Parathyroid adenoma (tissue), 2 donors: Measurements from ENCODE around the gene CSF2.

Experiments
- H2AFZ ChIP-seq: fragments of 300-600 bp; sonication (generic); one replicate; pipeline ENCODE4 v1.7.0; 2017; ENCODE audit warnings: antibody characterized with exemption, mild to moderate bottlenecking
- H3K27ac ChIP-seq: fragments of 300-600 bp; sonication (generic); one replicate; pipeline ENCODE4 v1.7.0; 2017
- H3K27me3 ChIP-seq: fragments of 300-600 bp; sonication (generic); one replicate; pipeline ENCODE4 v1.7.0; 2017; ENCODE audit warnings: low read length; ENCODE audit not compliant: control insufficient read depth, insufficient read depth
- H3K36me3 ChIP-seq: fragments of 300-600 bp; sonication (generic); one replicate; pipeline ENCODE4 v1.7.0; 2017; ENCODE audit warnings: low read length; ENCODE audit not compliant: control insufficient read depth, insufficient read depth
- H3K4me1 ChIP-seq: fragments of 300-600 bp; sonication (generic); one replicate; pipeline ENCODE4 v1.7.0; 2017; ENCODE audit warnings: control low read depth
- H3K4me2 ChIP-seq: fragments of 300-600 bp; sonication (generic); one replicate; pipeline ENCODE4 v1.7.0; 2017; ENCODE audit warnings: low read length
- H3K4me3 ChIP-seq: fragments of 300-600 bp; sonication (generic); one replicate; pipeline ENCODE4 v1.7.0; 2017; ENCODE audit warnings: low read depth, low read length
- H3K79me2 ChIP-seq: fragments of 300-600 bp; sonication (generic); one replicate; pipeline ENCODE4 v1.7.0; 2017; ENCODE audit warnings: control low read depth
- H3K9ac ChIP-seq: fragments of 300-600 bp; sonication (generic); one replicate; pipeline ENCODE4 v1.7.0; 2017; ENCODE audit warnings: mild to moderate bottlenecking
- H3K9me3 ChIP-seq: fragments of 300-600 bp; sonication (generic); one replicate; pipeline ENCODE4 v1.7.0; 2017; ENCODE audit warnings: low read length; ENCODE audit not compliant: control insufficient read depth
- TF ChIP-seq, protein P1 (sequence below): fragments of 300-600 bp; sonication (generic); IDR thresholded peaks from one replicate; pipeline ENCODE4 v1.7.0; 2017; ENCODE audit warnings: antibody characterized with exemption, mild to moderate bottlenecking
- donor health status: primary hyperparathyroidism.

CSF2 gene

DNA sequence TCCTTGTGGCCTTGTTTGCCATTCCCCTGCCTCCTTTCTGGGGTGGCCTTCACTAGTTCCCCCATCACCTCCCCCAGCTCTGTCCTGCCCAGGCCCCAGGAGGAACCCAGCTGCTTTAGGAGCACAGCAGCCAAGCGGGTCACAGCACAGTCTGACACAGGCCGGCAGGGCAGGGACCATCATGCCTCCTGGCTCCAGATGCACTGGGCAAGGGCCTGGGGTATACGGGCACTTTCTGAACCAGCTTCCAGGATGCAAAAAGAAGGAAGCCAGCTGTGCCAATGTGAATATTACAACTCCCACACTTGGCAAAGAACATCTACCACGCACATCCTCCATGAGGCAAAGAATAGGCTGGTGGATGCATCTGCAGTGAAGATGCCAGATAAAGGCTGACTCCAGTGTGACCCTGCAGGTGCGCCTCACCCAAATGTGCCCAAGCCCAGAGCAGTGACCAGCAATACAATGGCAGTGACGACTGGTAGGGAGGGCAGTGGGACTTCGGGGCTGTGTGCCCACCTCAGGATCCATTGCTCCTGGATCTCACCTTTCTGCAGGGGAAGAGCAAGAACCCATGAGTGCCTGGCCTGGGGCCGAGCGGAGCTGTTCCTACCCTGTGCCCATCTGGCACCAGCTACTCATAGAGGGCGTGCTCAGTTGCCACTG is 19.4 kb upstream of the CSF2 start:
- H3K4me1 ChIP-seq = no peaks in the 10 kb centered on the region
- H3K4me3 ChIP-seq = no peak overlapping the region
- no peak overlapping the region for H3K27ac ChIP-seq

DNA sequence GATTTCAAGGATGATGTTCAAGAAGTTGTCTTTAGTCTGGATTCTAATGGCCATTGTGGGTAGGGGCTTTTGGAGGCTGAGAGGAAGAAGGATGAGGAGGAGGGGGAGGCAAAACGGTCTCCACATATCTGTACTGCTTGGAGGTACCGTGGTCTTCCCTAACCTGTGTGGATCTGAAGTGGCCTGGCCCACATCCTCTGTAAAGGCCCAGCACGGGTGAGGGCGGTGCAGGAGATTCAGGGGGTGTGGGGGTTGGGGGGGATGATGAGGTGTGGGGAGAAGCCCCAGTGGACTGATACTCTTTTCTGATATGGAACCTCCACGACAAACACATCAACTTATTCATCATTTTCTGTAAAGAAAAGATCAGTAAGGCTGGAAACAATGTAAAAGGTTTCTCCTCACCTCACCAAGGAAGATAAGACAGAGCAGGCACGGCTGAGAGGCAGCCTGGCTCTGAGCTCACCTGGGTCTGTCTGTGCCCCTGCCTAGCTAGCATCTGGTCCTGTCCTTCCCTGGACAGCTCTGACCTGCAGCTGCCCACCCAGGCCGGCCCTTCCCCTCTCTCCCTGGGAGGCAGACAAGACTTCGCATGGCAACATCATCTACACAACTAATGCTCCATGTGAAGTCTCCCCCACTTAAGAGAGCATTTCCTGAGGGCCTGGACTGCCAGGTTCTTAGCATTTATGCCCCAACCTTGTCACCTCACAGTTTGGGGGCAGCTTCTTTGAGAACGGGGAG is 18.7 kb upstream of the CSF2 start:
- no peaks in the 10 kb centered on the region for H3K36me3 ChIP-seq
- no peak overlapping the region for H2AFZ ChIP-seq
- H3K9me3 ChIP-seq = no peaks in the 10 kb centered on the region
- H3K4me2 ChIP-seq = no peak overlapping the region
- H3K79me2 ChIP-seq = no peaks in the 10 kb centered on the region
- H3K4me3 ChIP-seq = no peak overlapping the region
- no peaks in the 10 kb centered on the region for H3K27me3 ChIP-seq
- TF ChIP-seq, protein P1, sequence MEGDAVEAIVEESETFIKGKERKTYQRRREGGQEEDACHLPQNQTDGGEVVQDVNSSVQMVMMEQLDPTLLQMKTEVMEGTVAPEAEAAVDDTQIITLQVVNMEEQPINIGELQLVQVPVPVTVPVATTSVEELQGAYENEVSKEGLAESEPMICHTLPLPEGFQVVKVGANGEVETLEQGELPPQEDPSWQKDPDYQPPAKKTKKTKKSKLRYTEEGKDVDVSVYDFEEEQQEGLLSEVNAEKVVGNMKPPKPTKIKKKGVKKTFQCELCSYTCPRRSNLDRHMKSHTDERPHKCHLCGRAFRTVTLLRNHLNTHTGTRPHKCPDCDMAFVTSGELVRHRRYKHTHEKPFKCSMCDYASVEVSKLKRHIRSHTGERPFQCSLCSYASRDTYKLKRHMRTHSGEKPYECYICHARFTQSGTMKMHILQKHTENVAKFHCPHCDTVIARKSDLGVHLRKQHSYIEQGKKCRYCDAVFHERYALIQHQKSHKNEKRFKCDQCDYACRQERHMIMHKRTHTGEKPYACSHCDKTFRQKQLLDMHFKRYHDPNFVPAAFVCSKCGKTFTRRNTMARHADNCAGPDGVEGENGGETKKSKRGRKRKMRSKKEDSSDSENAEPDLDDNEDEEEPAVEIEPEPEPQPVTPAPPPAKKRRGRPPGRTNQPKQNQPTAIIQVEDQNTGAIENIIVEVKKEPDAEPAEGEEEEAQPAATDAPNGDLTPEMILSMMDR = no peak
- no peak overlapping the region for H3K27ac ChIP-seq
- no peak overlapping the region for H3K9ac ChIP-seq
- H3K4me1 ChIP-seq = no peaks in the 10 kb centered on the region

More for the DNA sequence above, 19.4 kb upstream of the CSF2 start:
- Histone ChIP-seq H3K9ac (no peak overlapping the region), H3K9me3 (no peaks in the 10 kb centered on the region), H3K27me3 (no peaks in the 10 kb centered on the region), H3K36me3 (no peaks in the 10 kb centered on the region), H2AFZ (no peak overlapping the region), H3K4me2 (no peak overlapping the region), H3K79me2 (no peaks in the 10 kb centered on the region)
- TF ChIP-seq, protein P1 = no peak

DNA sequence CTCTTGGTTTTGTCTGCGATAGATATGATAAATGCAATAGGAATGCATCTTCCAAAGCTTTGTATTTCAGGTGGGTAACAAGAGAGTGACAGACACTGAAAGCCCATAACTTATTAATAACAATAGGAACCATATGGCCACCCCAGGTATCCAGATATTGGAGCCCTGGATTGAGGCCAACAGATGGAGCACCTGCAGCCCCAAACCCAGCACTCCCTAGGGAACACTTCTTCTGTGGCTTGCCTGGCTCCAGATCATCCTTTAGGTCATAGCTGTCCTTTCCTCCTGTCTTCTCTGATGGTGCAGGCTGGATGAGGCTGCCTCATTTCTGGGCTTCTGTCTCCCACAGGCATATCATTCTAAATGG is 18.2 kb upstream of the CSF2 start:
- Histone ChIP-seq H3K9me3 (no peaks in the 10 kb centered on the region), H3K4me1 (no peaks in the 10 kb centered on the region), H3K4me3 (no peak overlapping the region), H3K79me2 (no peaks in the 10 kb centered on the region), H3K4me2 (no peak overlapping the region), H3K9ac (no peak overlapping the region), H3K36me3 (no peaks in the 10 kb centered on the region), H3K27ac (no peak overlapping the region), H2AFZ (no peak overlapping the region), H3K27me3 (no peaks in the 10 kb centered on the region)
- TF ChIP-seq, protein P1 = no peak

DNA sequence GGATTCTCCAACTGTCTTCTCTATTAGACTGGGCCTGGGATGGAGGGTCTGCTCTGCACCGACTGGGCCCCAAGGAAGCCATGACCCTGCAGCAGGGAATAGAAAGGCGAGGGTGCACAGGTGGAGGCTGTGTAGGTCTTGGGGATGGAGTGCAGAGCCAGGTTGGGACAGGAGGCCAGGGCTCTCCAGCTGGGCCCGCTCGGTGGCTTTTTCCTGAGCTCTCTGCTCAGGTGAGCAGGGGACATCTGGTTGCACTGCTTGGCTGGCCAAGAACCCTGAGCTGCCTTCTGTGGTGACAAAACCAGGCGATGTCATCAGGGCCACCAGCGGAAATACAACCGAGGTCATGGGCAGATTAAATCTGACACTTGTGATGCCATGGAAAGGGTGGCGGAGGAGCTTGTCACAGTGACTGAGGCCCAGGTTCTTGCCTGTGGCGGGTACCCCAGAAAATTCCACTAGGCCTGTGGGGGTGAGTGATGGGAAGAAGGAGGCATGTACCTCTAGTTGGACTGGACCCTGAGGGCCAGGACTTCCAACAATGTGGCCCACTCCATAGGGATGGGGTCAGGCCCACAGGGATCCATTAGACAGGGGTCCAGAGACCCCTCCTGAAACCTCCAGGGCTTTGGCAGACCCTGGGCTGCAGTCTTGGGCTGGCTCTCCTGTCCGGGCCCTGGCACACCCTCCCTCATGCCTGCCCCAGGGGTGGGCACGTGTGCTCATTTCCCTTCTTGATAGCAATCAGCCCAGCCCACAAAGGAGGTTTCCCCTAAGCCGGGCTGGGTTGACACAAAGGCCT is 17.6 kb upstream of the CSF2 start:
- TF ChIP-seq, protein P1 = no peak
- H3K27ac ChIP-seq = no peak overlapping the region
- H3K4me2 ChIP-seq = no peak overlapping the region
- H3K4me1 ChIP-seq = no peaks in the 10 kb centered on the region
- no peak overlapping the region for H3K9ac ChIP-seq
- no peak overlapping the region for H3K4me3 ChIP-seq
- H2AFZ ChIP-seq = peak overlapping the region; percentile 22
- no peaks in the 10 kb centered on the region for H3K27me3 ChIP-seq
- H3K79me2 ChIP-seq = no peaks in the 10 kb centered on the region
- no peaks in the 10 kb centered on the region for H3K9me3 ChIP-seq
- no peaks in the 10 kb centered on the region for H3K36me3 ChIP-seq
